Panc1 (cell line): ENCODE results near the gene STPG3. TPM values are rescaled to one million over a fixed set of nuclear protein-coding genes. Genes with fewer than 3 reads are reported as not detected.

Source experiments
- ATAC-seq: fragments of 200-7000 bp; cut with Tn5 transposase; 2 replicates; pipeline ENCODE4 v1.9.1; 2020; ENCODE audit warnings: mild to moderate bottlenecking, moderate library complexity
- BruUV-seq: library from RNA; stranded (reverse); fragments of 400-500 nt; replicated peaks from 2 replicates; lab custom pipeline; 2021; lab: Mats Ljungman, UMichigan
- CTCF ChIA-PET: fragments of 300-600 bp; sonication (Branson Sonifier 250); formaldehyde crosslinking; loops from one replicate; lab custom pipeline; 2022; ENCODE audit warnings: antibody characterized with exemption; lab: Charles Lee
- POLR2A ChIA-PET: fragments of 300-600 bp; sonication (Branson Sonifier 250); formaldehyde crosslinking; loops from one replicate; lab custom pipeline; 2022; ENCODE audit warnings: antibody characterized with exemption; lab: Charles Lee
- DNase-seq: peaks from one replicate; pipeline ENCODE4 v3.0.0-alpha.2; 2010; ENCODE audit warnings: low read depth, low spot score
- H3K27ac ChIP-seq: 2 replicates; pipeline ENCODE4 v1.5.1; 2011; ENCODE audit warnings: mild to moderate bottlenecking, low read length, inconsistent platforms
- H3K27me3 ChIP-seq: fragments of 200-500 bp; sonication (Bioruptor generic); 2 replicates; pipeline ENCODE4 v1.6.0; 2014; ENCODE audit warnings: low read length, inconsistent platforms; ENCODE audit not compliant: control insufficient read depth, insufficient read depth
- H3K36me3 ChIP-seq: fragments of 200-500 bp; sonication (Bioruptor generic); 2 replicates; pipeline ENCODE4 v1.5.1; 2014; ENCODE audit warnings: inconsistent platforms, mild to moderate bottlenecking, low read length, moderate library complexity; ENCODE audit not compliant: control insufficient read depth, insufficient read depth
- H3K4me1 ChIP-seq: 2 replicates; pipeline ENCODE4 v1.5.1; 2011; ENCODE audit warnings: inconsistent platforms, mild to moderate bottlenecking, low read length, moderate library complexity; ENCODE audit not compliant: control insufficient read depth, insufficient read depth
- H3K4me3 ChIP-seq, 2 experiments: 2 replicates each; pipeline ENCODE4 v1.5.1; 2011 to 2012; ENCODE audit warnings: low read depth in 2 of 2, low read length in 2 of 2, mild to moderate bottlenecking in 2 of 2, inconsistent platforms in 1 of 2, moderate library complexity in 1 of 2
- H3K9me3 ChIP-seq: fragments of 200-500 bp; sonication (Bioruptor generic); 2 replicates; pipeline ENCODE4 v1.5.1; 2014; ENCODE audit warnings: low read depth, mild to moderate bottlenecking, inconsistent platforms, low read length, moderate library complexity; ENCODE audit not compliant: control insufficient read depth, insufficient read depth
- CTCF ChIP-seq: fragments of 450-650 bp; IDR thresholded peaks from 2 replicates; pipeline ENCODE4 v1.5.1; 2017; ENCODE audit warnings: mild to moderate bottlenecking
- POLR2AphosphoS5 ChIP-seq: IDR thresholded peaks from 2 replicates; pipeline ENCODE4 v1.6.1; 2012; ENCODE audit warnings: mild to moderate bottlenecking, low read depth, low read length, moderate library complexity
- SIN3A ChIP-seq: IDR thresholded peaks from 2 replicates; pipeline ENCODE4 v1.6.1; 2012; ENCODE audit warnings: low read depth, mild to moderate bottlenecking, low read length, moderate library complexity, borderline replicate concordance; ENCODE audit not compliant: insufficient read depth
- in situ Hi-C: cut with HindIII; loops from 2 replicates; pipeline ENCODE4 v1.10.0; 2016; ENCODE audit warnings: low sequenced_read_pairs, low pct_unique_long_range_greater_than_20kb
- intact Hi-C: fragments of 100-400 bp; cut with micrococcal nuclease; formaldehyde crosslinking; loops from one replicate; pipeline ENCODE4 v1.10.0; 2022; ENCODE audit not compliant: unreplicated experiment
- total RNA-seq: library from RNA; stranded (reverse); gene quantifications from one replicate; pipeline ENCODE4 v1.2.1, GENCODE V29; 2021; ENCODE audit not compliant: unreplicated experiment

Gene STPG3
- total RNA-seq, 1 experiment from 2014 or later, result 0.26 TPM

GRCh38 chr9:137302449-137303150 is 51.5 kb downstream of the STPG3 start:
- DNase-seq, result no peak
- TF ChIP-seq SIN3A, result no peak
- TF ChIP-seq POLR2AphosphoS5, result no peak
- peak; percentile 83 for TF ChIP-seq CTCF
- peak; percentile 57 for ATAC-seq
- Histone ChIP-seq H3K27ac (peak overlapping the region; percentile 78), H3K27me3 (no peaks in the 10 kb centered on the region), H3K36me3 (no peaks in the 10 kb centered on the region), H3K4me1 (peaks cover 60% of the 10 kb centered on the region), H3K9me3 (no peaks in the 10 kb centered on the region), H3K4me3 (peak overlapping the region; percentile 35 to 46)
- ChIA-PET POLR2A (no interaction called here), CTCF (interaction anchor here (0.5 to 2.0 kb wide), 5 partner anchors 14 to 120 kb away, joined by 3 to 7 read pairs (median 4); partner anchors contain the start of genes EXD3 and NOXA1)
- intact Hi-C loops, result no loop called here
- no TSS peak for BruUV-seq
- in situ Hi-C loops, result no loop called here

Other genes starting within 250 kb of the STPG3 start
- gene ABCA2, start 223.0 kb upstream of the STPG3 start, total RNA-seq, result 27.0 TPM
- not detected for gene FUT7, start 219.2 kb upstream of the STPG3 start, total RNA-seq
- 43.5 TPM for gene NPDC1, start 205.1 kb upstream of the STPG3 start, total RNA-seq
- 2.8 TPM for gene ENTPD2, start 197.2 kb upstream of the STPG3 start, total RNA-seq
- gene SAPCD2, start 180.7 kb upstream of the STPG3 start, total RNA-seq, result 18.4 TPM
- 23.1 TPM for gene UAP1L1, start 173.8 kb upstream of the STPG3 start, total RNA-seq
- 57.2 TPM for gene MAN1B1, start 164.3 kb upstream of the STPG3 start, total RNA-seq
- gene DPP7, start 136.6 kb upstream of the STPG3 start, total RNA-seq, result 236 TPM
- 4.9 TPM for gene GRIN1, start 112.1 kb upstream of the STPG3 start, total RNA-seq
- 0.69 TPM for gene LRRC26, start 81.2 kb upstream of the STPG3 start, total RNA-seq
- gene TMEM210, start 79.2 kb upstream of the STPG3 start, total RNA-seq, result not detected
- 46.0 TPM for gene ANAPC2, start 62.7 kb upstream of the STPG3 start, total RNA-seq
- 86.9 TPM for gene SSNA1, start 62.6 kb upstream of the STPG3 start, total RNA-seq
- gene TPRN, start 50.5 kb upstream of the STPG3 start, total RNA-seq, result 21.7 TPM
- 25.4 TPM for gene TMEM203, start 45.6 kb upstream of the STPG3 start, total RNA-seq
- gene NDOR1, start 45.6 kb upstream of the STPG3 start, total RNA-seq, result 15.6 TPM
- 11.5 TPM for gene RNF208, start 29.0 kb upstream of the STPG3 start, total RNA-seq
- 0.67 TPM for gene CYSRT1, start 26.1 kb upstream of the STPG3 start, total RNA-seq
- 0.15 TPM for gene RNF224, start 23.8 kb upstream of the STPG3 start, total RNA-seq
- gene SLC34A3, start 20.4 kb upstream of the STPG3 start, total RNA-seq, result not detected
- gene TUBB4B, start 10.0 kb upstream of the STPG3 start, total RNA-seq, result 265 TPM
- gene NELFB, start 4.0 kb downstream of the STPG3 start, total RNA-seq, result 62.4 TPM
- gene TOR4A, start 26.4 kb downstream of the STPG3 start, total RNA-seq, result 37.1 TPM
- gene NRARP, start 51.0 kb downstream of the STPG3 start, total RNA-seq, result 16.9 TPM
- 9.2 TPM for gene EXD3, start 171.9 kb downstream of the STPG3 start, total RNA-seq
- gene NOXA1, start 172.1 kb downstream of the STPG3 start, total RNA-seq, result 3.7 TPM
- gene ENTPD8, start 190.1 kb downstream of the STPG3 start, total RNA-seq, result 3.9 TPM
- gene NSMF, start 208.0 kb downstream of the STPG3 start, total RNA-seq, result 40.0 TPM